Keratinocyte (primary cell): ENCODE results near the gene TNFSF8.

Experiments
- EZH2 ChIP-seq: IDR thresholded peaks from one replicate; pipeline ENCODE4 v1.6.1; 2012; ENCODE audit warnings: inconsistent platforms, mild to moderate bottlenecking, low read length, moderate library complexity
- TF ChIP-seq, protein P1 (sequence below), 3 experiments: IDR thresholded peaks in 1 of 3; conservative IDR thresholded peaks in 1 of 3; optimal IDR thresholded peaks in 1 of 3; 2 replicates in 2 of 3; 3 replicates in 1 of 3; pipeline versions ENCODE3 to v1.5.1; 2011; ENCODE audit warnings: low read length in 3 of 3, mild to moderate bottlenecking in 3 of 3, moderate library complexity in 2 of 3, control low read depth in 1 of 3, inconsistent platforms in 1 of 3; ENCODE audit not compliant: insufficient read depth in 2 of 3; ENCODE audit errors: extremely low read depth in 1 of 3

DNA sequence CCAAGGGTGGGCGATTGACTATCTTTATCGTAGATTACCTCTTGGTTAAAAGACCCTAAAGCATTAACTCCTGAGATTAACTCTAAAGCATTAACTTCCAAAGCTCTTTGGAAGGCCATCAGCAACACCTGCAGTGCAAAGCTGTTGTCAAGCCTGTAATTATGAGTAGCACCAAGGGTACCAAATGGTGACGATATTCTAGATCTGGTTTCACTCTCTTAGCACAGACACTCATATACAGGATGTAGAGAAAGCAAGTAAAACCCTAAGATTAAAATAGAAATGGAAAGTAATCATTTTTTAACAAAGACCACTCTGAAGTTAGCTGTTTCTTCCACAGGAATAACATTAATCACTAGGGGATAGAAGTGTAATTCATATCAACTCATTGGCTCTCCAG, 29.9 kb upstream of the TNFSF8 start:
- no peak for TF ChIP-seq EZH2
- TF ChIP-seq, protein P1, sequence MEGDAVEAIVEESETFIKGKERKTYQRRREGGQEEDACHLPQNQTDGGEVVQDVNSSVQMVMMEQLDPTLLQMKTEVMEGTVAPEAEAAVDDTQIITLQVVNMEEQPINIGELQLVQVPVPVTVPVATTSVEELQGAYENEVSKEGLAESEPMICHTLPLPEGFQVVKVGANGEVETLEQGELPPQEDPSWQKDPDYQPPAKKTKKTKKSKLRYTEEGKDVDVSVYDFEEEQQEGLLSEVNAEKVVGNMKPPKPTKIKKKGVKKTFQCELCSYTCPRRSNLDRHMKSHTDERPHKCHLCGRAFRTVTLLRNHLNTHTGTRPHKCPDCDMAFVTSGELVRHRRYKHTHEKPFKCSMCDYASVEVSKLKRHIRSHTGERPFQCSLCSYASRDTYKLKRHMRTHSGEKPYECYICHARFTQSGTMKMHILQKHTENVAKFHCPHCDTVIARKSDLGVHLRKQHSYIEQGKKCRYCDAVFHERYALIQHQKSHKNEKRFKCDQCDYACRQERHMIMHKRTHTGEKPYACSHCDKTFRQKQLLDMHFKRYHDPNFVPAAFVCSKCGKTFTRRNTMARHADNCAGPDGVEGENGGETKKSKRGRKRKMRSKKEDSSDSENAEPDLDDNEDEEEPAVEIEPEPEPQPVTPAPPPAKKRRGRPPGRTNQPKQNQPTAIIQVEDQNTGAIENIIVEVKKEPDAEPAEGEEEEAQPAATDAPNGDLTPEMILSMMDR (optimal IDR thresholded peaks at IDR 0.05 in 1 of 3, IDR thresholded peaks at IDR 0.05 in 1 of 3, conservative IDR thresholded peaks at IDR 0.05 in 1 of 3; ENCODE audit: extremely low read depth in 1 of 3, insufficient read depth in 2 of 3, low read length in 3 of 3), result no peak
